Endothelial cell (in vitro differentiated cells): ENCODE measurements around the gene SMIM36. TPM values are rescaled to one million over a fixed set of nuclear protein-coding genes. Genes with fewer than 3 reads are reported as not detected.

ENCODE experiments used
- DNase-seq: peaks from one replicate; pipeline ENCODE4 v3.0.0; 2021; ENCODE audit warnings: low spot score
- H3K27ac Mint-ChIP-seq: one replicate; pipeline ENCODE4 v1.8.0; 2021; ENCODE audit warnings: mixed read lengths, inconsistent platforms; ENCODE audit not compliant: unreplicated experiment
- H3K27me3 Mint-ChIP-seq: one replicate; pipeline ENCODE4 v1.8.0; 2021; ENCODE audit warnings: mild to moderate bottlenecking, moderate library complexity, mixed read lengths, inconsistent platforms; ENCODE audit not compliant: unreplicated experiment
- H3K36me3 Mint-ChIP-seq: one replicate; pipeline ENCODE4 v1.8.0; 2021; ENCODE audit warnings: mild to moderate bottlenecking, low read depth, mixed read lengths, inconsistent platforms; ENCODE audit not compliant: unreplicated experiment
- H3K4me1 Mint-ChIP-seq: one replicate; pipeline ENCODE4 v1.8.0; 2021; ENCODE audit warnings: mild to moderate bottlenecking, mixed read lengths, inconsistent platforms; ENCODE audit not compliant: unreplicated experiment
- H3K4me3 Mint-ChIP-seq: one replicate; pipeline ENCODE4 v1.8.0; 2021; ENCODE audit warnings: mild to moderate bottlenecking, mixed read lengths, inconsistent platforms; ENCODE audit not compliant: unreplicated experiment
- H3K9me3 Mint-ChIP-seq: one replicate; pipeline ENCODE4 v1.8.0; 2021; ENCODE audit warnings: mixed read lengths, inconsistent platforms; ENCODE audit not compliant: unreplicated experiment
- CTCF ChIP-seq: fragments of 200-600 bp; sonication (generic); IDR thresholded peaks from one replicate; pipeline ENCODE4 v1.5.0; 2021; ENCODE audit warnings: antibody characterized with exemption; ENCODE audit not compliant: unreplicated experiment
- total RNA-seq: library from RNA; stranded (reverse); fragmentation: NEBNext Ultra II Directional; extraction: Animal tissue kit (Norgen Biotek cat#: 25700); gene quantifications from one replicate; pipeline ENCODE4 v1.2.1, GENCODE V29; 2021; ENCODE audit not compliant: unreplicated experiment

The SMIM36 gene
- total RNA-seq, 1 donor from 2014 or later: not detected

- Mint-ChIP-seq H3K27ac (no peak overlapping the region), H3K4me1 (peaks cover 17% of the 10 kb centered on the region), H3K36me3 (peaks cover 5% of the 10 kb centered on the region), H3K4me3 (no peak overlapping the region), H3K27me3 (peaks cover 4% of the 10 kb centered on the region), H3K9me3 (no peaks in the 10 kb centered on the region)
- DNase-seq: no peak
- no peak for TF ChIP-seq CTCF
Measured at GRCh38 chr17:55416470-55417052, 94.7 kb downstream of the SMIM36 start.

GRCh38 chr17:55416000-55416399 is 95.3 kb downstream of the SMIM36 start:
- TF ChIP-seq CTCF: no peak
- Mint-ChIP-seq H3K4me3 (no peak overlapping the region), H3K4me1 (peaks cover 17% of the 10 kb centered on the region), H3K9me3 (no peaks in the 10 kb centered on the region), H3K36me3 (peaks cover 8% of the 10 kb centered on the region), H3K27ac (no peak overlapping the region), H3K27me3 (peaks cover 4% of the 10 kb centered on the region)
- no peak for DNase-seq

- no peak for DNase-seq
- Mint-ChIP-seq H3K27me3 (peaks cover 4% of the 10 kb centered on the region), H3K4me1 (peaks cover 10% of the 10 kb centered on the region), H3K9me3 (no peaks in the 10 kb centered on the region), H3K27ac (no peak overlapping the region), H3K4me3 (no peak overlapping the region), H3K36me3 (peaks cover 12% of the 10 kb centered on the region)
- TF ChIP-seq CTCF: no peak
Measured at GRCh38 chr17:55414983-55415382, 96.3 kb downstream of the SMIM36 start.

- Mint-ChIP-seq H3K4me1 (peaks cover 3% of the 10 kb centered on the region), H3K36me3 (peaks cover 17% of the 10 kb centered on the region), H3K27ac (no peak overlapping the region)
Measured at GRCh38 chr17:55413825-55414489, 97.3 kb downstream of the SMIM36 start.

More at GRCh38 chr17:55413825-55414489, 97.3 kb downstream of the SMIM36 start:
- no peak for TF ChIP-seq CTCF
- no peak for DNase-seq
- Mint-ChIP-seq H3K27me3 (peaks cover 4% of the 10 kb centered on the region), H3K4me3 (no peak overlapping the region), H3K9me3 (no peaks in the 10 kb centered on the region)
